ENCODE results near the gene AIP. TPM values are rescaled to one million over a fixed set of nuclear protein-coding genes. Genes with fewer than 3 reads are reported as not detected.

The AIP gene
- total RNA-seq, 2 donors from 2014 or later, result 45.3 to 57.9 TPM

DNA sequence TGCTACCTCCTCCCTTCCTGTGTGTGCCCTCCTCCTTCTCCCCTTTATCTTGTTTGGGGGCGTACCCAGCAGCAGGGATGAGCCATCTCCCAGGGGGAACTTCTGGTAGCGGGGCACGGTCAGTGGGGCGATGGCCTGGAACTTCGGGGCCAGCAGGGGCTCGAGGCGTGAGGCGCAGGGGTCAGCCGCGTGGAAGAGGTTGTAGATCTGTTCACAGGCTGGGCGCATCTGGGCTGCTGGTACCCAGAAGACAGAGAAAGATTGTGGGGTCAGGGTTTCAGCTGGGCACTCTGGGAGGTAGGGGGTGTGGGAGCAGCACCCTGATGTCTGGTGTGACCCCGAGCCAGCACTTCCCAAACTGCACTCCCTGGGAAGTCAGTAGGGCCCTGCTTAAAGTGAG, 13.3 kb downstream of the AIP start:
- no peak overlapping the region for H3K4me3 ChIP-seq
- peaks cover 7% of the 10 kb centered on the region for H3K36me3 ChIP-seq
- TF ChIP-seq, protein P1, sequence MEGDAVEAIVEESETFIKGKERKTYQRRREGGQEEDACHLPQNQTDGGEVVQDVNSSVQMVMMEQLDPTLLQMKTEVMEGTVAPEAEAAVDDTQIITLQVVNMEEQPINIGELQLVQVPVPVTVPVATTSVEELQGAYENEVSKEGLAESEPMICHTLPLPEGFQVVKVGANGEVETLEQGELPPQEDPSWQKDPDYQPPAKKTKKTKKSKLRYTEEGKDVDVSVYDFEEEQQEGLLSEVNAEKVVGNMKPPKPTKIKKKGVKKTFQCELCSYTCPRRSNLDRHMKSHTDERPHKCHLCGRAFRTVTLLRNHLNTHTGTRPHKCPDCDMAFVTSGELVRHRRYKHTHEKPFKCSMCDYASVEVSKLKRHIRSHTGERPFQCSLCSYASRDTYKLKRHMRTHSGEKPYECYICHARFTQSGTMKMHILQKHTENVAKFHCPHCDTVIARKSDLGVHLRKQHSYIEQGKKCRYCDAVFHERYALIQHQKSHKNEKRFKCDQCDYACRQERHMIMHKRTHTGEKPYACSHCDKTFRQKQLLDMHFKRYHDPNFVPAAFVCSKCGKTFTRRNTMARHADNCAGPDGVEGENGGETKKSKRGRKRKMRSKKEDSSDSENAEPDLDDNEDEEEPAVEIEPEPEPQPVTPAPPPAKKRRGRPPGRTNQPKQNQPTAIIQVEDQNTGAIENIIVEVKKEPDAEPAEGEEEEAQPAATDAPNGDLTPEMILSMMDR (IDR thresholded peaks at IDR 0.05), result no peak
- H3K9ac ChIP-seq (ENCODE audit: low read depth in 2 of 2, low read length in 2 of 2), result no peak overlapping the region
- no peak overlapping the region for H3K27ac ChIP-seq
- intact Hi-C loops (cut with DNase I), result no loop called here
- H3K9me3 ChIP-seq, result no peaks in the 10 kb centered on the region
- no peaks in the 10 kb centered on the region for H3K4me1 ChIP-seq
- DNase-seq, result no peak
- no peaks in the 10 kb centered on the region for H3K27me3 ChIP-seq

DNA sequence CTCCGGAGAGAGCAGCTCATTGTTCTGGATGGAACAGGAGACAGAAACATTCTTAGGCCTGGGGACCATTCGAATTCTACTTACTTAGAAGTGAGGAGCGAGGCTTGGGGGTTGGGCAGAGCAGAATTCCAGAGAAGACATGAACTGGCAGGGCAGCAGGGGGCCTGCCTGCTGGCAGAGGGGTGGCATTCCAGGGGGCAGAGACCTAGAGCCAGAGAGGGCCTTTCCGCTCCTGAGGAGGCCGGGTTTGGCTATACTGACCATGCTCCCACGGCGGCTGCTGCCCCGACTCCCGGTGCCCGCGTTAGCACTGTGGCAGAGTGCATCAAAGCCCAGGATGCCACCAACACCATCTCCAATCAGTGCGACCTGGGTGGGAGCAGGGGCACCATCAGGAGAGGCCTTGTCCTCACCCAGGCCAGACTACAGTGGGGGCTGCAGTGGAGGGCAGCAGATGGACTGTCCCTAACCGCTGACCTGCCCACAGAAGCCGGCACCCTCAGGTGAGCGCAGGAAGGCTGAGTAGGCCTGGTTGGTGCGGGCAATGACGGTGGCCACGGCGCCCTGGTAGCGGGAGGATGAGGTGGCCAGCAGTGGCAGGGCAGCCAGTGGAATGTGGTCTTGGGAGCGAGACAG, 14.9 kb downstream of the AIP start:
- intact Hi-C loops (cut with DNase I), result no loop called here
- no peaks in the 10 kb centered on the region for H3K27me3 ChIP-seq
- no peak overlapping the region for H3K9ac ChIP-seq (ENCODE audit: low read depth in 2 of 2, low read length in 2 of 2)
- H3K36me3 ChIP-seq, result peaks cover 9% of the 10 kb centered on the region
- H3K4me3 ChIP-seq, result no peak overlapping the region
- TF ChIP-seq, protein P1 (IDR thresholded peaks at IDR 0.05), result no peak
- H3K9me3 ChIP-seq, result no peaks in the 10 kb centered on the region
- no peaks in the 10 kb centered on the region for H3K4me1 ChIP-seq
- no peak overlapping the region for H3K27ac ChIP-seq
- DNase-seq, result no peak

DNA sequence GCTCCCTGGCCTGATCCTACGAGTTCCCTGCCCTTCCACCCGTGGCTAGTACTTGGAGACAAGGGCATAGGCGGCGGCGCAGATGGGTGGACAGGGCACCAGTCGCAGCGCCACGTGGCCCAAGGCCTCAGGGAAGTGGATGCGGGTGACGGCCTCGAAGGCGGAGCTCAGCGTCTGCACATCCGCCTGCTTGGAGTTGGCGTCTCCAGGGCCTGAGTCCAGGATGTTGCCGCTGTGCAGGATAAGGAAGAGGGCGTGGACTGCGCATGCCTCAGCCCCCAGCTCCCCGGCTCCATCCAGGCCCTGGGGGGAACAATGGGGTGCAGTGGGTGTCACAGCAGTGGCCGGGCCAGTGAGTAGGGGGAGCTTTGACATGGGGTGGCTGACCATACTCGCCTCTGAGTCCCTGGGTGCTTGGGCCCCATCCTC, 15.7 kb downstream of the AIP start:
- H3K4me1 ChIP-seq, result peaks cover 2% of the 10 kb centered on the region
- TF ChIP-seq, protein P1 (IDR thresholded peaks at IDR 0.05), result no peak
- no peak for DNase-seq
- no peaks in the 10 kb centered on the region for H3K27me3 ChIP-seq
- intact Hi-C loops (cut with DNase I), result no loop called here
- H3K27ac ChIP-seq, result no peak overlapping the region
- H3K9ac ChIP-seq (ENCODE audit: low read depth in 2 of 2, low read length in 2 of 2), result no peak overlapping the region
- H3K36me3 ChIP-seq, result peaks cover 9% of the 10 kb centered on the region
- no peak overlapping the region for H3K4me3 ChIP-seq
- no peaks in the 10 kb centered on the region for H3K9me3 ChIP-seq

DNA sequence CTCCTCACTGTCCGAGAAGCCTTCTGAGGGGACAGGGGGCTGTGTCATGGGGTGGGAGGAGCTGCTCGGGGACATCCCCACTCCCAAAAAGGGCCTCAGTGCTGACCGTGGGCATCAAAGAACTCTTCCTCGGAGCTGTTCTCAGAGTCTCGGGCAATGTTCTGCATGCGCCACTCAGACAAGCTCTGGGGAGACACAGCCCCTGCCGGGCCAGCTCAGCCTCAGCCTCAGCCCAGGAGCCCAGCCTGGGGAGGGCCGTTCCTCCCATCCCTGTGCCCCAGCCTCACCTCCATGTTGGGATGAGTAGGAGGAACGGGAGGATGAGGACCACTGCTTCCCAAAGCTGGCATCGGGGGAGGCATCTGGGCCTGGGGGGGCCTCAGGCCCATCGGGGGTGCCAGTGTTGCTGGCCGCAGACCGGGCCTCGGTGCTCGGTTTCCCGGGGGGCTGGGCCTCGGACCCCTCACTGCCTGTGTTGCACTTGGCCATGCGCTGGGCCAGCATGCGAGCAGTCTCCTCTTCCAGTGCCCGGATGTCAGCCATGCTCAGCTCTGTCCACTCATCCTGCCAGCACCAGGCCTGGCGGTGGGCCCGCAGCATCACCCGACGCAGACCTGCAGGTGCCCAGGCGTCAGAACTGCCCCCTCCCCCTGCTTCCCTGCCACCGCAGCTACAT, 17.1 kb downstream of the AIP start:
- no peak overlapping the region for H3K4me3 ChIP-seq
- H3K27me3 ChIP-seq, result no peaks in the 10 kb centered on the region
- DNase-seq, result no peak
- H3K27ac ChIP-seq, result no peak overlapping the region
- H3K9me3 ChIP-seq, result no peaks in the 10 kb centered on the region
- peaks cover 6% of the 10 kb centered on the region for H3K4me1 ChIP-seq
- intact Hi-C loops (cut with DNase I), result no loop called here
- H3K36me3 ChIP-seq, result peaks cover 9% of the 10 kb centered on the region
- TF ChIP-seq, protein P1 (IDR thresholded peaks at IDR 0.05), result no peak
- H3K9ac ChIP-seq (ENCODE audit: low read depth in 2 of 2, low read length in 2 of 2), result no peak overlapping the region

DNA sequence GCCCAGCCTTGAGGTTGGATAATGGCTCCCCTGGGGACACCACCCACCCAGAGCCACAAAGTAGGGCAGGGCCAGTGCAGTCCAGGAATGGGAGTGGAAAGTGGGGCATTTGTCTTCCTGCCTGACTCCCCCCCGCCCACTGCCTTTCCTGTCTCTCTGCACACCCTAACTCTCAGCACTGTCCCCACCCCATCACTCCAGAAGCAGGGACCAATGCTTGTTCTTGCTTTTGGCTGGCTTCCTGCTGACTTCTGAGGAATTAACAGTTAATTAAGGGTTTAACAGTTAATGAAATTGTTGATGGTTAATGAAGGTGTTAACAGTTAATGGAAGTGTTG, 17.6 kb downstream of the AIP start:
- intact Hi-C loops (cut with DNase I), result no loop called here
- TF ChIP-seq, protein P1 (IDR thresholded peaks at IDR 0.05), result no peak

More for the DNA sequence above, 17.6 kb downstream of the AIP start:
- DNase-seq, result no peak
- H3K9ac ChIP-seq (ENCODE audit: low read depth in 2 of 2, low read length in 2 of 2), result no peak overlapping the region
- H3K27ac ChIP-seq, result no peak overlapping the region
- peaks cover 7% of the 10 kb centered on the region for H3K4me1 ChIP-seq
- H3K36me3 ChIP-seq, result peaks cover 9% of the 10 kb centered on the region
- no peak overlapping the region for H3K4me3 ChIP-seq
- H3K9me3 ChIP-seq, result no peaks in the 10 kb centered on the region
- H3K27me3 ChIP-seq, result no peaks in the 10 kb centered on the region

Measured in colonic mucosa (tissue), 4 donors.